Femur (tissue), 1 donor: ENCODE data around the gene CDK3.

Experiments
- DNase-seq: peaks from one replicate; pipeline ENCODE4 v3.0.0-alpha.2; 2017

CDK3 gene

DNA sequence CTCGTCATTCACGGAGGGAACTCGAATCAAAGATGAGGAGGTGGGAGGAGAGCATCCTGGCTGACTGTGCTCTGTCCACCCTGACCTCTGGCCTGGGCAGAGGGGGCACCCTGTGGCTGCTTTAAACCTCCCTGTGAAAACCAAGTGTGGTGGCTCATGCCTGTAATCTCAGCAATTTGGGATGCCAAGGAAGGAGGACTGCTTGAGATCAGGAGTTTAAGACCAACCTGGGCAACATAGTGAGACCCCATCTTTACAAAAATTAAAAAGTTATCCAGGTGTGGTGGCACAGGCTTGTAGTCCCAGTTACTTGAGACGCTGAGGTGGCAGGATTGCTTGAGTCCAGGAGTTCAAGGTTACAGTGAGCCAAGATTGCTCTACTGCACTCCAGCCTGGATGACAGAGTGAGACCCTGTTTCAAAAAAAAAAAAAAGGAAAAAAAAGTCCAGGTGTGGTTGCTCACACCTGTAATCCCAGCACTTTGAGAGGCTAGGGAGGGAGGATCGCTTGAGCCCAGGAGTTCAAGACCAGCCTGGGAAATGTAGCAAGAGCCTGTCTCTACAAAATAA, 5.8 kb upstream of the CDK3 start:
- no peak for DNase-seq

DNA sequence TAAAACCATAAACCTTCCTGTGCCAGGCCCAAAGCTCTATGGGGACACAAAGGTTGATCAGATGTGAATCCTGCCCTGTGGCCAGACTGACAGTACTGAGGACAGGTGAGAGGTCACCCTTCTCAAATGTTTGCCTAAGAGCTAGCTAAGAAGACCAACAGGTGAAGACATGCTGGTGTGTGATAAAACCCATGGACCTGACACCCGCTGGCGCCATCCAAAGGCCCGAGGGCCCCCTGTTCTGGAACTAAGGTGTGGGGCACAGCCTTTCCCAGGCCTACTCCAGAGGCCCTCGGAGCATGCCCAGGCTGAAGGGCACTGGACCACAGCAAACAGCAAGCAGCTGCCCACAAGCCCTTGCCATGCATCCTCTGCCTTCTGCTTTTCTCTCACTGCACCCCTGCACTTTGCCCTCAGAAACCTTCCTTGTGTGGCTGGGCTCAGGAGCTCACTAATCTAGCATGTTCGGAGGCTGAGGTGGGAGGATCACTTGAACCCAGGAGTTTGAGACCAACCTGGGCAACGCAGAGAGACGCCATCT, 5.2 kb upstream of the CDK3 start:
- no peak for DNase-seq

DNA sequence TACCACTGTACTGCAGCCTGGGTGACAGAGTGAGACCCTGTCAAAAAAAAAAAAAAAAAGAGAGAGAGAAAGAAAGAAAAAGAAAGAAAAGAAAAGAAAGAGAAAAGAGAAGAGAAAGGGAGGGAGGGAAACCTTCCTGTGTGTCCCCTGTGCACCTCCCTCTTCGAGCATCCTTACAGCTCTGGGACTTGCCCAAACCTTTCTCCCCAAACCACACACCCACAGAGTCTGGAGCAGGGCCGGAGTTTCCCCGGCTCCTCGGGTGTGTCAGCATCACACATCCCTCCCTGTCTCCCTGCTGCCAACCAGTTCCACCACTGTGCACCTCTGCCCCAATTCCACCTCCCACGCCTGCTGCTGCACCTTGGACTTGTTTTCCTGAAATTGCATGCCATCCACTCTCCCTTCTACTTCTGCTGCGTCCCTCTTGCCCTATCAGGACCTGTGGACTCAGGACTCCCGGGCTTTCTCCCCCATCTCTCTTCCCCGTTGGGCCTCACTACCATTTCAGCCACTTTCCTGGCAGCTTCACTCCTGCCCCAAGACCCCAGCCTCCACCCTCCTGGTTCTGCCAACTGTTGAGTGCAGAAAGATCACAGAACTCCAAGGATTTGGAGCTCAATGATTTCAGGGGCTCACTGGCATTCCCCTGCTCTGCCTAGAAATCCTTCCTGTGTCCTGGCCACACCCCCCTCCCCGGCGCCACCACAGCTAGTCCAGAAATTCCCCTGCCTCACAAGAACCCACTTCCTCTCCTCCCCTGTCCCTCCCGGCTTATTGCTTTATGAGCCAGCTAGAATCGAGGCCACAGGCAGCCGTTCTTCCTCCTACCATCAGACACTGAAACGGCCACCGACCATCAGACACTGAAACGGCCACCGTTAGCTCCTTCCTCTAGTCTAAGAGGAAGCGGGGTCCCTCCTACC, 3.7 kb upstream of the CDK3 start:
- DNase-seq: peak; percentile 67

DNA sequence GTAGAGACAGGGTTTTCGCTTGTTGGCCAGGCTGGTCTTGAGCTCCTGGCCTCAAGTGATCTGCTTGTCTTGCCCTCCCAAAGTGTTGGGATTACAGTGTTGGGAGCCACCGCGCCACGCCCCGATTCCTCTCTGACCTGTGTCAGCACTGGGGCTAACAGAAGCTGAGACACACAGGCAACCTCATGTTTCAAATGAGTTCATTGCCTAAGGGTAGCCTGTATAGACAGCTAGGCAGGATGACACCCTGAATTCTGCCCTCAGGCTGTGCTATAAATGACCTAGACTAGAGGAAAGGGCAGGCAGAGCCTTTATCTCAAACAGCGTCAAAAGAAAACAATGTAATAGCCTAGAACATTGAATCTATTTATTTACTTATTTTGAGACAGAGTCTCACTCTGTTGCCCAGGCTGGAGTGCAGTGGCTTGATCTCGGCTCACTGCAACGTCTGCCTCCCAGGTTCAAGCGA, 2.3 kb upstream of the CDK3 start:
- DNase-seq: no peak

DNA sequence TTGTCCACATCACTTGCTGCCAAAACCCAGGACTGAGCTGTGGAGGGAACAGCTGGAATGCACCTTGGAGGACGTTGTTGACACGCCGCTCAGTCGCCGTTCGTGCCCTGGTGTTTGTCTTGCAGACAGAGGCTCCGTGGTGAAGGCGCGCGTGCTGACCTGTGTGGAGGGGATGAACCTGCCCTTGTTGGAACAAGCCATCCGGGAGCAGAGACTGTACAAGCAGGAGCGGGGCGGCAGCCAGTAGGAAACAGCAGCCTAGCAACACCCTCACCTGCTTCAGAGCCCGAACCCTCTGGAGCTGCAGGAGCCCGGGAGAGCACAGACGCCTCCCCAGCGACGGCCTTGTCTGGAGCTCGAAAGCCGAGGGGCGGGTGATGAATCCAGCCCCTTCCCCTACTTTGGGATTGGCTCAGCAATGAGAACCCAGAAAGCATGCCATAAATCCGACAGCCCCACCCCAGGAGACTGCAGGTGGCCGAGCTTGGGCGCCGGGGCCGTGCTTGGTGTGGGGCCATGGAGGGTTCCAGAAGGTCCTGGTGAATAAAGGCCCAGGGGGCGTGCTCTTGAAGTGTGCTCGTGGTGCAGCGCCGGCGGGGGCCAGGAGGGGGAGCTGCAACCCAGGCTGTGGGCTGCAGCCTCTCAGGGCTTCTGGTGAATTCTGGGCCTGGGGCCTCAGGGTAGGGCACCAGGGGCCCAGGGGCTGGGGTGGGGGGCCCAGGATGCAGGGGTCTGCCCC, 470 bp upstream of the CDK3 start:
- no peak for DNase-seq

DNA sequence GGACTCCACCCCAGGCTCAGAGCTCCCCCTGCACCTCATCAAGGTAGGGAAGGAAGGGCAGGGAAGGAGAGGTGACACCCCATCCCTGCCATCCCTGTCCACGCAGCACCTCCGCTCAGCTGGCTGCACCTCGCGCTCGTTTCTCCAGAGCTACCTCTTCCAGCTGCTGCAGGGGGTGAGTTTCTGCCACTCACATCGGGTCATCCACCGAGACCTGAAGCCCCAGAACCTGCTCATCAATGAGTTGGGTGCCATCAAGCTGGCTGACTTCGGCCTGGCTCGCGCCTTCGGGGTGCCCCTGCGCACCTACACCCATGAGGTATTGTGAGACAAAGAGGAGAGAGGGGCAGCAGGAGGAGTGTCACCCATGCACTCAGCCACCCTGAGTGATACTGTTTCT, 1.4 kb downstream of the CDK3 start:
- DNase-seq: peak; percentile 12

DNA sequence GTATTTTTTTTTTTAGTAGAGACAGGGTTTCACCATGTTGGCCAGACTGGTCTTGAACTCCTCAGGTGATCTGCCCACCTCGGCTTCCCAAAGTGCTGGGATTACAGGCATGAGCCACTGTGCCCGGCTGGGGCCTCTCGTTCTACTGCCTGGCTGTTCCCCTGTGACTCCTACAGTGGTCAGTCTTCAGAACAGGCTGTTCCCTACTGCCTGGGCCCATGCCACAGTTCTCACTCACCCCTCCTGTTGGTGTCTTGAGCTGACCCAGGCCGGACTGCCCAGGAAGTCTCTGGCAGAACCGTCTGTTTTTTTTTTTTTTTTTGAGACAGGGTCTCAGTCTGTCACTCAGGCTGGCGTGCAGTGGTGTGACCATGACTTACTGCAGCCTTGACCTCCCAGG, 3.3 kb downstream of the CDK3 start:
- DNase-seq: no peak

DNA sequence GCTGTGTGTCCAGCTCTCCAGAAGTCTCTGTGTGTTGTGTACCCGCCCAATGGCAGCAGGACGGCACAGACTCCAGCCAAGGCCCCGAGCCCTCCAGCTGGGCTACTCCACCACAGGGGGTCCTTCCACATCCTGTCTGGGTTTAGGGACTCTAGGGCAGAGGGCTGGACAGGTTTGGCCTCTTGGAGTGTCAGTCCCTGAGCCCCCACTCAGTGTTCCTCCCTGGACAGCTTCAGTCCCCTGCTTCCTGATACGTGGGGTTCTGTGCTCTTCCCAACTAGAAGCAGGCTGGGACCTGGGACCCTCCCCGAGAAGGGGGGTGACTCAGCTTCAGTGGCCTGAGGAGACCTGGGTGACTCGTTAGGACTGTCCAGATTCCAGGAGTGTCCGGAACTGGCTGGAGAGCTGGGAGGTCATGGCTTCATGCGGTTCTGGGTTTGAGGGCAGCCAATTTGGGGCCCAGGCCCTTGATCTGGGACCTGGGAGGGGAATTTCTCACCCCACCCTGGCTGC, 4.2 kb downstream of the CDK3 start:
- no peak for DNase-seq

DNA sequence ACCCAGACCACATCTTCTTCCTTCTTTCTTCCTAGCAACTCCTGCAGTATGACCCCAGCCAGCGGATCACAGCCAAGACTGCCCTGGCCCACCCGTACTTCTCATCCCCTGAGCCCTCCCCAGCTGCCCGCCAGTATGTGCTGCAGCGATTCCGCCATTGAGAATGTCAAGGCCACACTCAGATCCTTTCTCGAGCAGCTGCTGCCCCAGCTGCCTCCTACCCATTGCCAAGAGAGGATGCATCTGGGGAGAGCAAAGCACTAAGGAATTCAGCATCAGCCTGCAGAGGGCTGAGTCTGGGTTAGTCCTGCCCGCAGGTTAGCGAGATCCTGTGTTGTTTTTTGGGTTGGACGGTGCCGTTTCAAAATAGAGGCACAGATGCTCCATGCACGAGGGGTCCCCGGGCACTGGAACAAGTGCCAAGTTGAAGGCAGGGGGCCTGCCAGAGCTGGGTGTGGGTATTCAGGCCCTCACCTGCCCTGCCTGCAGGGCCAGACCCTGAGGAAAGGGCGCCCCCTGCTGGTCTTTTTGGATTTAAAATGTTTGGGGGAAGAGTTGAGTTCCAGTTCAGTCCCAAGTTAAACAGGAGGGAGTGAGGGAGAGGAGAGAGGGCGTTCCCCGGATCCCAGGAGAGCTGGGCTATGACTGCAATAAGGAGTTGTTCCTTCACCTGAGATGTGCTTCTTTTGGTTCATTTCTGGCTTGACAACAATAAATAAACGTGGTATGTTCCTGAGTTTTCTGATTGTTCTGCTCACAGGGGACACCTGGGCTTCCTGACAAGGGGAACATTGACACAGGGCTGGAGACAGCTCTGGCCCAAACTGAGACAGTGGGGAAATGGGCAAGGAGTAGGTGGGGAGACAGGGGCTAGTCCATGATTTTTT, 4.9 kb downstream of the CDK3 start:
- DNase-seq: peak; percentile 88

DNA sequence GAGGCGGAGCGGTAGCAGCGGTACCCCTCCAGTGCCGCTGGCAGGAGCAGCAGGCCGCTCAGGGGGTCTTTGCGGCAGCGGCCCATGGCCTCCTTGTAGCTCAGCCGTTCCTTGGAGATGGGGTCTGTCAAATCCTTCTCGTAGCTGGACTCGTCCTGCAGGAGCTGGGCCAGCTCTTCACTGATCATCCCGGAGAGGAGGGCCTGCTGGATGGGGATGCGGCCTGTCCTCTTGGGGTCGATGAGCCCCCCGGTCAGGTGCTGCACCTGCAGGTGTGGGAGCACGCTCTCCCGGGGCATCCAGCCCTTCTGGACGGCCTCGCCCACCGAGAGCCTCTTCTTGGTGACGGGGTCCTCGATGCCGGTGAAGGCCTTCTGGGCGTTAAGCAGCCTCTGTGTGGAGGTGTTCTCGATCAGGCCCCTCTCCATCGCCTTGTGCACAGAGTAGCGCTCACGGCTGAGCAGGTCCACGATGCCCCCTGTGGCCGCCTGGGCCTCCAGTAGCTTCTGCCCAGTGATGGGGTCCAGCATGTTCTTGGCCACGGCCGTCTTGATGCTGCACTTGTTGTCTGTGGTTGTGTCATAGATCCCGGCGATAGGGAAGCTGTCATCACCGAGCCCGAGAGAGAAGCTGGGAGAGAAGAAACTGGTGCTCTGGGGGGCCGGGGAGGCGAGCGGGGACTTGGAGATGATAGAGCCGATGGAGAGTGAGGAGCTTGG, 6.6 kb downstream of the CDK3 start:
- DNase-seq: no peak

DNA sequence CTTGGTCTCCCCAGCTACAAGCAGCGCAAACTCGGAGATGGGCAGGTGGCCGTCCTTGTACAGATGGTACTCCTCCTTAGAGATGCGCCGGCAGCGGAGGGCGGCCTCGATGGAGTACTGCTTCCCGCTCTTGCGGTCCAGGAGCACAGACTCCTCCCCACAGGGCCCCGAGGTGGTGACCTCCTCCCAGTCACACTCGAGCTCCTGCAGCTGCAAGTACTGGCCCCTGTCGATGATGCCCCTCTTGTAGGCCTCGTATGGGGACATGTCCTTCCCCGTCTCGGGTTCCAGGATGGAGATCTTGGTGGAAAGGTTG, 7.2 kb downstream of the CDK3 start:
- DNase-seq: no peak

DNA sequence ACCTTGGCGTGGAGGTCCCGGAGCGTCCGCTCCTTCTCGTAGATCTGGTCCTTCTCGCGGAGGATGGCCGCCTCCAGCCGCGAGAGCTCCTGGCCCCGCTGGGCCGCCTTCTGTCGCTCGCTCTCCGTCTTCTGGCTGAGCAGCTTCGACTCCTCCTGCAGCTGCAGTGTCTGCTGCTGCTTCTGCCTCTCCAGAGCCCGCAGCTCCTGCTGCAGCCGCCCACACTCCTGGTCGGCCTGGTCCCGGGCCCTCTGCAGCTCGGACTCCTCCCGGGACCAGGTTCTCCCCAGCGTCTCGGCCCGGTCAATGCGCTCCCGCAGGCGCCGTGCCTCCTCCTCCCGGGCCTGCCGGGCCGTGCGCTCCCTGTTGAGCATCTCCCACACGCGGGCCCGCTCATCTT, 7.6 kb downstream of the CDK3 start:
- no peak for DNase-seq

DNA sequence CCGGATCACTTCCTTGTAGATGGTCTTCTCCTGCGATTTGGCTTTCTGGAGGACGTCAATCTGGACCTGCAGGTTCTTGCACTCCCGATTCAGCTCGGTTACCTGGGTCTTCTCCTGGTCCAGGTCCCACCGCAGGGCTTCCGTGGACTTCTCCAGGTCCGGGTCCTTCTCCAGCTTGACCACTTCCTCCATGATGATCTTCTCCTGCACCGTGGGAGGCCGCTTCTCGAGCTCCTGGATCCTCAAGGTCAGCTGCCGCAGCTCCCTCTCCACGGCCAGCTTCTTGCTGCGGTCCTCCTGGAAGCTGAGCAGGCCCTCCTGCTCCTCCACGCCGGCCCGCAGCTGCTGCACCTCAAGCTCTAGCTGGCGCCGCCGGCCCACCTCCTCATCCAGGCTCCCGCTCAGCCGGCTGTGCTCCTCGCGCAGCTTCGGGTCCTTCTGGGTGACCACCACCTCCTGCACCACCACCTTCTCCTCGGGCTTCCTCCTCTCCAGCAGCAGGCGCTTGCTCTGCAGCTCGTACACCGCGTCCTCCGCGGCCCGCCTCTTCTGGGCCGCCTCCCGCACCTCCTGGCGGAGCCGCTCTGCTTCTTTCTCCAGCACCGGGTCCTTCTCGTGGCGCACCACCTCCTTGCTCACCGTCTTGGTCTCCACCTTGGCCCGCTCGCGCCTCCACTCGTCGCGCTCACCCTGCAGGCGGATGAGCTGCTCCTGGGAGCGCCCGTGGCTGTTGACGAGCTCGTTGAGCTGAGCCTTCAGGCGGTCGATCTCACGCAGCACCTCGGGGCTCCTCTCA, 8.2 kb downstream of the CDK3 start:
- no peak for DNase-seq

DNA sequence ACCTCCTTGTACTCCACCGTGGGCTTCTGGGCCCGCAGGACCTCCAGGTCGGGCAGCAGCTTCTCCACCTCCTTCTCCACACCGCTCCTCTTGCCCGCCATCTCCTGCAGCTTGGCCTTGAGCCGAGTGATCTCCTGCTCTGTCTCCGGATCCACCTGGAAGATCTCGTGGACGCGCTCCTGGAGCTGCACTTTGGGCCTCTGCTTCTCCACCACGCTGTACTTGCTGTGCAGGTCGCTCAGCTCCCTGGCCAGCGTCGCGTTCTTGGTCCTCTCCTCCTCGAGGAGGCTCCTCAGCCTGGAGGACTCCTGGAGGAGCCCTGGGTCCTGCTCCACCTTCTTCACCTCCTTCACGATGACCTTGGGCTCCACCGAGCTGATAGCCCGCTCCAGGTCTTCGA, 8.8 kb downstream of the CDK3 start:
- no peak for DNase-seq

DNA sequence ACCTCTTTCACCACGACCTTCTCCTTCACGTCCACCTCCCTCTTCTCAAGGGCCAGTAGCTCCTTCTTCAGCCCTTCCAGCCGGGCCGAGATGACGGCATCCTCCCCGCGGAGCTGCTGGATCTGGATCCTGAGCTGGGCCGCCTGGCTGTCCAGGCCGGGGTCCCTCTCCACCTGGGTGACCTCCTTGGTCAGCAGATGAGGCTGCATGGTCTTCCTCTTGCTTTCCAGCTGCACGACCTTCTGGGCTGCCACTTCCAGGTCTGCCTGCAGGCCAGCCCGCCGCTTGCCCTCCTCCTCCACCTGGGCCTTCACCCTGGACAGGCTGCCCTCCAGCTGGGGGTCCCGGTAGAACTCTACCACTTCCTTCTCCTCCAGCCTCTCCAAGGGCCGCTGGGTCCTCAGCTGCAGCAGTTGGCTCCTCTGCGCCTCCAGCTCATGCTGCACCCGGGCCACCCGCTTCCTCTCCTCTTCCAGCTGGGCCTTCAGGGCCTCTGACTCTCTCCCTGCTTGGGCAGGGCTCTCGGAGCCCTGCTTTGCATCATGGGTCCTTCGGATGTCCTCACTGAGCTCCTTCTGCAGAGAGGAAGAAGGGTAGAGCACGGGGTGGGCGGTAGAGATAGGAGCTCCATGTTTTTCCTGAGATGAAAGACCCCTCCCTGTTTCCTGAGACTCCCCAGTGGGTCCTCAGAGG, 9.5 kb downstream of the CDK3 start:
- DNase-seq: no peak

DNA sequence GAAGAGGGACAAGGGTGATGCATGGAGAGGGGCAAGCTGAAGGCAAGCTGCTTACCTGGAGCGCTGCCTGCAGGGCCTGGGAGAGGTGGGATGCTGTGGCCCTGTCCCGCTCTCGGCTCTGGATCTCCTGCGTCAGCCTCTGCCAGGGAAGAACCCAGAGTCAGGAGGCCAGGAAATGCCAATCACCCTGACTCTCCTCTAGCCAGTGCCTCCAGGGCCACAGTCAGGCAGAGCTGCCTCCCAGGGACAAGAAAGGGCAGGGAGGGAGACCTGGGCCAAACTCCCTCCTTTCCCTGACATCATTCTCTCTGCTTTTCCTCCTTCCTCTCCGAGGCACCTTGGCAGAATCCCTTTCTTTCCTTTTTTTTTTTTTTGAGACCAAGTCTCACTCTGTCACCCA, 11.3 kb downstream of the CDK3 start:
- DNase-seq: no peak

DNA sequence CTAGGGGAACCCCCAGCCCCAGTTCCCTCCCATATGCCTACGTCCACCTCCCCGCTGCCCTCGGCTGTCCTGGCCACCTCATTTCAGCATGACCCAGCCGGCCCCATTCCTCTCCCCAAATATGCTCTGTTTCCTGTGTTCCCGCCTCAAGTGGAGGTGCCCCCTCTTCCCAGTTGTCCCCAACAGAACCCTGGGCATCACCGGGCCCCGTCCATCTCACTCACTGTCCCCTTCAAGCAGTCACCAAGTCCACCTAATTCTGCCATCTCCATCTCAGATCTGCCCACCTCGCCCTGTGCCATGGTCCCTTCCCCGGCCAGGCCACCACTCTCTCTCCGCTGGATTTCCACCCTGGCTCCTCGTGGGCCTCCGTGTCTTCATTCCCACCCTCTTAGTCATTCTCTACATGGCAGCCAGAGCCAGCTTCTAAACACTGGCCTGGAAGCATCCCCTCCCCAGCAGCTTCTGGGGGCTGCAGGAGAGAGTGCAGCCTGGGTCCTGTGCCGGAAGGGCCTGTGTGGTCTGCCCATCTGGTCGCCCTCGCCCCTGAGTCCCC, 12.8 kb downstream of the CDK3 start:
- no peak for DNase-seq

DNA sequence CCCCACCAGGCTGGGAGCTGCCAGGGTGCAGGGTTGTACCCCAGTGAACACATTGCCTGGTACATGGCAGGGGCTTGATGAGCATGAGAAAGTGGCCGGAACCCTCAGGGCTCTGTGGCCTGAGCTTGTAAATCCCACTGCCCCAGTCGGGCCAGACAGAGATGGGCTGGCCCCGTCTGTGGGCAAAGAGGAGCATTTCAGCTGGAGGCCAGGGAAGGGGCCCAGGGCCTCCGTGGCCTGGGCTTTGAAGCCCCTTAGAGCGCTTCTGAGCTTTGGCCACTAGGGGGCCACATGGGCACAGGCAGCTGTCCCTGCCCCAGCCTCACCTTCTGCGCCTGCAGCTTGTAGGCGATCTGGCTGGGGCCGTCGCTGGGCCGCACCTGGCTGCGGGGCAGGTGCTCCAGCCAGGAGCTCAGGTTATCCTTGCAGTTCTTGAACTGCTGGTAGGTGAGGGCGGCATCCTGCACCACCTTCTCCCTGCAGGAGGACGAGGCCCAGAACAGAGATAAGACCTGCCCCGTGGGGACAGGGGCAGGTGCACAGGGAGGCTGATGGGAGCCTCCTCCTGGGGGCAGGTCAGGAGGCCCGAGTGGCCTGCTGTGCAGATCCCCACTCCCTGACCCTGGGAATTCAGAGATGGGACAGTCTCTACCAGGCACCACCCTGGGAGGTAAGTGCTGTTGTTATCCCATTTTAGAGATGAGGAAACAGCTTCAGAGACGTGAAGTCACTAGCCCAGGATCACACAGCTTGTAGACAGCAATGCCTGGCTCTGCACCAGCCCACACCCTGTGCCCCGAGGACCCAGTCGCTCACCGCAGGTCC, 13.7 kb downstream of the CDK3 start:
- peak; percentile 75 for DNase-seq

DNA sequence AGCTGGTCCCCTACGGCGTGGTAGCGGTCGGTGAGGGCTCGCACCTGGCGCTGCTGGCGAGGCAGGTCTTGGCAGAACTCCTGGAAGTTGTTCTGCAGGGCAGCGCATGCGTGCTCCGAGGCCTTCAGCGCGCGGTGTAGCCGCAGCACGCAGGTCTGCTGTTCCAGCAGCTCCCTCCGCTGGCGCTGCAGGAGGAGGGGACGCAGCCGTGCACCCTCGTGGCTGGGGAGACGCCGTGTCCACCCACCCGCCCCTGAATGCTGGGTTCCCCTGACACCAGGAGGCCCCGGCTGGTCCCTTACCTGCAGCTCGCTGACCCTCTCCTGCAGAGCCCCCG, 14.2 kb downstream of the CDK3 start:
- DNase-seq: no peak
